ENCODE measurements around the gene LRAT.
"Not testable (repeated sequence)": the region's sequence is repeated elsewhere in the genome, so short reads cannot be mapped to it uniquely, and the experiment has no call there.

LRAT gene

GRCh38 chr4:154743683-154744340, at the start of gene LRAT:
Gene LRAT, plus strand, starts transcription at chr4:154744000. Its CDS starts 327 bp downstream, at chr4:154744327.
- Histone ChIP-seq H3K27ac (ENCODE audit: low read length) (no peak within 1 kb of the TSS), H3K36me3 (ENCODE audit: insufficient read depth, low read depth, low read length) (peaks cover 8% of the 10 kb centered on the region; the same call in 1 of the 2 replicates), H3K4me1 (ENCODE audit: insufficient read depth, low read length) (peaks cover 47% of the 10 kb centered on the region; the same call in 1 of the 2 replicates), H3K9me3 (ENCODE audit: insufficient read depth, low read depth, low read length) (no peaks in the 10 kb centered on the region), H3K9ac (ENCODE audit: low read depth, low read length) (peak within 1 kb of the TSS; percentile 67), H3K4me3 (ENCODE audit: low read length) (peak within 1 kb of the TSS; percentile 93), H3K27me3 (ENCODE audit: insufficient read depth, low read length) (peaks cover 75% of the 10 kb centered on the region)

- H3K4me1 ChIP-seq (ENCODE audit: insufficient read depth, low read length) = peaks cover 9% of the 10 kb centered on the region; the same call in 1 of the 2 replicates
- H3K27ac ChIP-seq (ENCODE audit: low read length) = no peak overlapping the region
- H3K27me3 ChIP-seq (ENCODE audit: insufficient read depth, low read length) = no peaks in the 10 kb centered on the region
- no peaks in the 10 kb centered on the region for H3K36me3 ChIP-seq (ENCODE audit: insufficient read depth, low read depth, low read length)
- no peak overlapping the region for H3K9ac ChIP-seq (ENCODE audit: low read depth, low read length)
- no peak overlapping the region for H3K4me3 ChIP-seq (ENCODE audit: low read length)
- H3K9me3 ChIP-seq (ENCODE audit: insufficient read depth, low read depth, low read length) = no peaks in the 10 kb centered on the region
These were observed 35.9 kb upstream of the LRAT start for GRCh38 chr4:154707877-154708276.

GRCh38 chr4:154709550-154709949, 34.2 kb upstream of the LRAT start:
- H3K4me1 ChIP-seq (ENCODE audit: insufficient read depth, low read length) = peaks cover 9% of the 10 kb centered on the region; the same call in 1 of the 2 replicates

GRCh38 chr4:154711522-154711921, 32.3 kb upstream of the LRAT start:
- Histone ChIP-seq H3K9ac (ENCODE audit: low read depth, low read length) (no peak overlapping the region), H3K4me1 (ENCODE audit: insufficient read depth, low read length) (peaks cover 9% of the 10 kb centered on the region; the same call in 1 of the 2 replicates), H3K4me3 (ENCODE audit: low read length) (no peak overlapping the region), H3K9me3 (ENCODE audit: insufficient read depth, low read depth, low read length) (no peaks in the 10 kb centered on the region), H3K27me3 (ENCODE audit: insufficient read depth, low read length) (no peaks in the 10 kb centered on the region), H3K36me3 (ENCODE audit: insufficient read depth, low read depth, low read length) (no peaks in the 10 kb centered on the region), H3K27ac (ENCODE audit: low read length) (no peak overlapping the region)

More at GRCh38 chr4:154709550-154709949, 34.2 kb upstream of the LRAT start:
- H3K4me3 ChIP-seq (ENCODE audit: low read length) = no peak overlapping the region
- no peaks in the 10 kb centered on the region for H3K27me3 ChIP-seq (ENCODE audit: insufficient read depth, low read length)
- H3K9ac ChIP-seq (ENCODE audit: low read depth, low read length) = no peak overlapping the region
- no peaks in the 10 kb centered on the region for H3K9me3 ChIP-seq (ENCODE audit: insufficient read depth, low read depth, low read length)
- H3K27ac ChIP-seq (ENCODE audit: low read length) = no peak overlapping the region
- no peaks in the 10 kb centered on the region for H3K36me3 ChIP-seq (ENCODE audit: insufficient read depth, low read depth, low read length)

- Histone ChIP-seq H3K9ac (ENCODE audit: low read depth, low read length) (no peak overlapping the region), H3K4me1 (ENCODE audit: insufficient read depth, low read length) (peaks cover 7% of the 10 kb centered on the region; the same call in 1 of the 2 replicates), H3K4me3 (ENCODE audit: low read length) (no peak overlapping the region), H3K36me3 (ENCODE audit: insufficient read depth, low read depth, low read length) (no peaks in the 10 kb centered on the region), H3K9me3 (ENCODE audit: insufficient read depth, low read depth, low read length) (no peaks in the 10 kb centered on the region), H3K27me3 (ENCODE audit: insufficient read depth, low read length) (no peaks in the 10 kb centered on the region), H3K27ac (ENCODE audit: low read length) (no peak overlapping the region)
These were observed 29.3 kb upstream of the LRAT start for GRCh38 chr4:154714339-154715040.

GRCh38 chr4:154719087-154719486, 24.7 kb upstream of the LRAT start:
- H3K9me3 ChIP-seq (ENCODE audit: insufficient read depth, low read depth, low read length) = no peaks in the 10 kb centered on the region
- H3K27ac ChIP-seq (ENCODE audit: low read length) = no peak overlapping the region
- no peaks in the 10 kb centered on the region for H3K27me3 ChIP-seq (ENCODE audit: insufficient read depth, low read length)
- no peaks in the 10 kb centered on the region for H3K36me3 ChIP-seq (ENCODE audit: insufficient read depth, low read depth, low read length)
- H3K4me1 ChIP-seq (ENCODE audit: insufficient read depth, low read length) = peaks cover 10% of the 10 kb centered on the region
- no peak overlapping the region for H3K4me3 ChIP-seq (ENCODE audit: low read length)
- H3K9ac ChIP-seq (ENCODE audit: low read depth, low read length) = no peak overlapping the region

GRCh38 chr4:154720123-154720522, 23.7 kb upstream of the LRAT start:
- H3K9ac ChIP-seq (ENCODE audit: low read depth, low read length) = no peak overlapping the region
- no peaks in the 10 kb centered on the region for H3K36me3 ChIP-seq (ENCODE audit: insufficient read depth, low read depth, low read length)
- no peaks in the 10 kb centered on the region for H3K27me3 ChIP-seq (ENCODE audit: insufficient read depth, low read length)
- no peaks in the 10 kb centered on the region for H3K9me3 ChIP-seq (ENCODE audit: insufficient read depth, low read depth, low read length)
- H3K4me1 ChIP-seq (ENCODE audit: insufficient read depth, low read length) = peaks cover 10% of the 10 kb centered on the region
- no peak overlapping the region for H3K27ac ChIP-seq (ENCODE audit: low read length)
- no peak overlapping the region for H3K4me3 ChIP-seq (ENCODE audit: low read length)

GRCh38 chr4:154720618-154721267, 23.1 kb upstream of the LRAT start:
- Histone ChIP-seq H3K4me3 (ENCODE audit: low read length) (no peak overlapping the region), H3K9ac (ENCODE audit: low read depth, low read length) (no peak overlapping the region), H3K27ac (ENCODE audit: low read length) (no peak overlapping the region)

GRCh38 chr4:154722262-154722661, 21.5 kb upstream of the LRAT start:
- Histone ChIP-seq H3K9me3 (ENCODE audit: insufficient read depth, low read depth, low read length) (no peaks in the 10 kb centered on the region), H3K27ac (ENCODE audit: low read length) (no peak overlapping the region), H3K4me3 (ENCODE audit: low read length) (no peak overlapping the region), H3K9ac (ENCODE audit: low read depth, low read length) (no peak overlapping the region), H3K4me1 (ENCODE audit: insufficient read depth, low read length) (peaks cover 10% of the 10 kb centered on the region), H3K27me3 (ENCODE audit: insufficient read depth, low read length) (no peaks in the 10 kb centered on the region), H3K36me3 (ENCODE audit: insufficient read depth, low read depth, low read length) (no peaks in the 10 kb centered on the region)

More at GRCh38 chr4:154720618-154721267, 23.1 kb upstream of the LRAT start:
- Histone ChIP-seq H3K36me3 (ENCODE audit: insufficient read depth, low read depth, low read length) (no peaks in the 10 kb centered on the region), H3K9me3 (ENCODE audit: insufficient read depth, low read depth, low read length) (no peaks in the 10 kb centered on the region), H3K4me1 (ENCODE audit: insufficient read depth, low read length) (peaks cover 10% of the 10 kb centered on the region), H3K27me3 (ENCODE audit: insufficient read depth, low read length) (no peaks in the 10 kb centered on the region)

- H3K27ac ChIP-seq (ENCODE audit: low read length); H3K27me3 ChIP-seq (ENCODE audit: insufficient read depth, low read length); H3K9ac ChIP-seq (ENCODE audit: low read depth, low read length); H3K4me1 ChIP-seq (ENCODE audit: insufficient read depth, low read length); H3K9me3 ChIP-seq (ENCODE audit: insufficient read depth, low read depth, low read length); H3K36me3 ChIP-seq (ENCODE audit: insufficient read depth, low read depth, low read length); H3K4me3 ChIP-seq (ENCODE audit: low read length): not testable (repeated sequence)
These were observed 20.2 kb upstream of the LRAT start for GRCh38 chr4:154723601-154724000.

GRCh38 chr4:154727540-154727939, 16.3 kb upstream of the LRAT start:
- H3K9me3 ChIP-seq (ENCODE audit: insufficient read depth, low read depth, low read length) = no peaks in the 10 kb centered on the region
- no peak overlapping the region for H3K9ac ChIP-seq (ENCODE audit: low read depth, low read length)

More at GRCh38 chr4:154727540-154727939, 16.3 kb upstream of the LRAT start:
- no peak overlapping the region for H3K4me3 ChIP-seq (ENCODE audit: low read length)
- no peaks in the 10 kb centered on the region for H3K36me3 ChIP-seq (ENCODE audit: insufficient read depth, low read depth, low read length)
- H3K27ac ChIP-seq (ENCODE audit: low read length) = no peak overlapping the region
- H3K4me1 ChIP-seq (ENCODE audit: insufficient read depth, low read length) = no peaks in the 10 kb centered on the region
- no peaks in the 10 kb centered on the region for H3K27me3 ChIP-seq (ENCODE audit: insufficient read depth, low read length)
